HepG2 (cell line): Measurements from ENCODE around the gene ZNF616. TPM values are rescaled to one million over a fixed set of nuclear protein-coding genes. Genes with fewer than 3 reads are reported as not detected.
A peak's percentile ranks its signal among the peaks of the same experiment; 100 is the strongest.

Experiments
- BRCA1 ChIP-seq: sonication (generic); formaldehyde crosslinking; IDR thresholded peaks from 2 replicates; pipeline ENCODE4 v1.4.0; 2020; ENCODE audit warnings: missing genetic modification reagents
- HNF1B ChIP-seq: sonication (generic); formaldehyde crosslinking; IDR thresholded peaks from 2 replicates; pipeline ENCODE4 v1.5.1; 2020; ENCODE audit warnings: mild to moderate bottlenecking, moderate library complexity, missing genetic modification reagents
- ONECUT2 ChIP-seq: sonication (generic); formaldehyde crosslinking; IDR thresholded peaks from 2 replicates; pipeline ENCODE4 v1.4.0; 2020; ENCODE audit warnings: missing genetic modification reagents
- PHF20 ChIP-seq: sonication (generic); formaldehyde crosslinking; IDR thresholded peaks from 2 replicates; pipeline ENCODE4 v1.5.0; 2020; ENCODE audit warnings: mild to moderate bottlenecking, missing genetic modification reagents
- SIN3A ChIP-seq: IDR thresholded peaks from 2 replicates; pipeline ENCODE4 v1.6.1; 2011; ENCODE audit warnings: low read depth, mild to moderate bottlenecking, control low read depth, low read length, borderline replicate concordance
- TMF1 ChIP-seq: sonication (generic); formaldehyde crosslinking; IDR thresholded peaks from 2 replicates; pipeline ENCODE4 v1.8.1; 2022; ENCODE audit warnings: low read depth, missing genetic modification reagents
- ZBTB40 ChIP-seq, 2 experiments: fragments of 450-650 bp in 1 of 2; sonication (generic) in 1 of 2; formaldehyde crosslinking in 1 of 2; IDR thresholded peaks; 2 replicates each; pipeline versions ENCODE4 v1.6.1 to v1.8.0; 2016 to 2022; ENCODE audit warnings: antibody characterized with exemption in 1 of 2, mild to moderate bottlenecking in 1 of 2, missing genetic modification reagents in 1 of 2
- ZNF646 ChIP-seq: sonication (generic); formaldehyde crosslinking; IDR thresholded peaks from 2 replicates; pipeline ENCODE4 v1.9.0; 2021; ENCODE audit warnings: mild to moderate bottlenecking, missing genetic modification reagents
- polyA plus RNA-seq, 8 experiments: library from polyadenylated mRNA; depleted of rRNA in 3 of 8; stranded (reverse) in 7 of 8; unstranded in 1 of 8; fragments of >200 nt; fragmentation: Illumina TruSeq in 4 of 8; extraction: Trizol in 4 of 8; gene quantifications; 2 replicates each; pipeline versions ENCODE4 v1.2.1 to v1.2.3, GENCODE V29; 2011 to 2016; ENCODE audit warnings: low read depth in 4 of 8, missing spikeins in 1 of 8, mixed read lengths in 1 of 8; ENCODE audit not compliant: insufficient read depth in 1 of 8
- total RNA-seq, 5 experiments: library from RNA; depleted of rRNA; stranded (reverse); fragments of >200 nt; fragmentation: Illumina TruSeq; extraction: Trizol; gene quantifications; 2 replicates each; pipeline ENCODE4 v1.2.3, GENCODE V29; 2016; ENCODE audit warnings: low read depth in 1 of 5

The ZNF616 gene
- total and polyA plus RNA-seq, 2 of the 13 experiments (the other 11 are each of a cell fraction or from before 2014, with no cell fraction given): 2.2 to 10.4 TPM

GRCh38 chr19:52099497-52100138, 40.1 kb downstream of the ZNF616 start (continued):
- TF ChIP-seq ZBTB40 (IDR thresholded peaks at IDR 0.05) (no peak), ZBTB40 (CRISPR knock-in tag; IDR thresholded peaks at IDR 0.05) (no peak), BRCA1 (CRISPR knock-in tag) (no peak), ONECUT2 (CRISPR knock-in tag) (peak; percentile 92), SIN3A (no peak), ZNF646 (CRISPR knock-in tag) (no peak), HNF1B (CRISPR knock-in tag) (no peak), TMF1 (no peak), PHF20 (no peak)
